IPS-11a (cell line): ENCODE data around the gene INVS.
"Not testable (repeated sequence)": the region's sequence is repeated elsewhere in the genome, so short reads cannot be mapped to it uniquely, and the experiment has no call there.

Source experiments
- H3K4me3 ChIP-seq: one replicate; pipeline ENCODE4 v1.5.1; 2013; ENCODE audit warnings: low read depth, low read length, control low read depth

The INVS gene

DNA sequence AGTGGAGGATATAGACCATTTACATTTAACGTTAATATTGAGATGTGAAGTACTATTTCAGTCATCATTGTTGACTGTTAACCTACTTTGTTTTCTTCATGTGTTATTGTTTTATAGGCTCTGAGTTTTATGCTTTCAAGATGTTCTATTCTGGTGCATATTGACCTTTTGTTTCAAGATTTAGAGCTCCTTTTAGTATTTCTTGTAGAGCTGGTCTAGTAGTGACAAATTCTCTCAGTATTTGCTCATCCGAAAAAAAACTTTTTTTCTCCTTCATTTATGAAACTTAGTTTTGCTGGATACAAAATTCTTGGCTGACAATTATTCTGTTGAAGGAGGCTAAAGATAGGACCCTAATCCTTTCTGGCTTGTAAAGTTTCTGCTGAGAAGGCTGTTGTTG lies 91.3 kb downstream of the INVS start:
- H3K4me3 ChIP-seq = no peak overlapping the region

DNA sequence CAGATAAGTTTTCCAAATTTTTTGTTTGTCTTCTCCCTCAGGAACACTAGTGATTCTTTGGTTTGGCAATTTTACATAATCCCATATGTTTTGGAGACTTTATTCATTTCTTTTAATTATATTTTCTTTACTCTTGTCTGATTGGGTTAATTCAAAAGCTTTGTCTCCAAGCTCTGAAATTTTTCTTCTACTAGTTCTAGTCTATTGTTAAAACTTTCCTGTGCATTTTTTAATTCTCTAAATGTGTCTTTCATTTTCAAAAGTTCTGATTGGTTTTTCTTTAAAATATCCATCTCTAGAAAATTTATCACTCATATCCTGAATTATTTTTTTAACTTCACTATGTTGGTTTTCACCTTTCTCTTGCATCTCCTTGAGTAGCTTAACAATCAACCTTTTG lies 92.2 kb downstream of the INVS start:
- no peak overlapping the region for H3K4me3 ChIP-seq

DNA sequence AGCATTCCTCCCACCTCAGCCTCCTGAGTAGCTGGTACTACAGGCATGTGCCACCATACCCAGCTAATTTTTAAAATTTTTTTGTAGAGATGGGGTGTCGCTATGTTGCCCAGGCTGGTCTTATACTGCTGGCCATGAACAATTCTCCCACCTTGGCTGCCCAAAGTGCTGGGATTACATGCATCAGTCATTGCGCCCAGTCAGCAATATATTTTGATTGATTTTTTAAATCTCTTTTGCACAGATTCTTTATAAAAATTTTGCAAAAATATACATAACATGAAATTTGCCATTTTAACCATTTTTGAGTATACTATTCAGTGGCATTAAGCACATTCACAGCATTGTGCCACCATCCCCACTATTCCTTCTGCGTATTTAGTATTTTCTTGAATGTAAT lies 94.0 kb downstream of the INVS start:
- no peak overlapping the region for H3K4me3 ChIP-seq

DNA sequence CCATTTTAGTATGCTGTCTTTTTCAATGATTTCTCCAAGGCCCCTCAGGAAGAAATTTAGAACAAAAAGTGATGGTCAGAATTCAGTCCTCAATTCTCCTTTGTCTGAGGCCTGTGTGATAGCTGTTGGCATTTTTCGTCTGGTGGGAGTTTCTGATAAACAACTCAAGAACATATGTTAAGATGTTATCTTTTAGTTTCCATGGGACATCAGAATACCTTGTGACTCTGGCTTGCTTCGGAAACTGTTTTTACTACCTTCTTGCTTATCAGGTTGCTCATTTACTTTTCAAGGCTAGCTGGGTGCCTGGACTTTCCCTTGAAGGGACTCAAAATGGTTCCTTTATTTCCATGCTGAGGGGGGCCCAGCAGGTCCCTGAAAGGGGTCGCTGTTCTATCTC lies 97.2 kb downstream of the INVS start:
- no peak overlapping the region for H3K4me3 ChIP-seq

DNA sequence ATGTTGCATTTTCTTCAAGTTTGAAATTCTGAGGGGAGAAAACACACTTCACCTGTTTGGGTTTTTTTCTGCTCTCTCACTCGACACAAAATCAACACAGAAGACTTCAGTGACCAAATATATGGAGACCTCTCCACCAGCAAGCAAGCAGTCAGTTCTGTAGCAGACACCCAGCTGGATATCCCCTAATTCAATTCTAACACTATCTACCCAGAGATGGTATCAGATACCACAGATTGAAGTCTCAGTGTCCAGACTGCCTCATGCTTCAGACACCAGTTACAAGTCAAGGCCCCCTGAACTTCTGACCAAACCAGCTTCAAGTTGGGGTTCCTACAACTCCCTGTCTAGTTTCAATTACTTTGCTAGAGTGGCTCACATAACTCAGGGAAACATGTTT lies 97.8 kb downstream of the INVS start:
- H3K4me3 ChIP-seq = no peak overlapping the region

DNA sequence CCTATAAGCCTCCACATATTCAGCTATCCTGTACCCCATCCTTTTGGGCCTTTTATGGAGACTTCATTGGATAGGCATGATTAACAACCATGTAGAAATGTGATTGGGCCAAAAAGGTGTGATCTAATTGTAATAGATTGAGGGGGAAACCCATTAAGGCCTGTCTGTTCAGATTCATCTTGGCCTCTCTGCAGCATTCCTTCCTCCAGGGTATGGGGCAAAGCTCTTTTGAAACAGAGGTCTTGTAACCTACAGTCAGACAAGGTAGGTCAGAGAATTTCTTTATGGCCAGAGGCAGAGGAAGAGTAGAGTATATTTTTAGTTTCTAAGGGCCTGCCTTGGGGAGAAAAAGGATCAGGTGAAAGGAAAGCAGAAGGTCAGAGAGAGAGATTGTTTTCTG lies 98.5 kb downstream of the INVS start:
- no peak overlapping the region for H3K4me3 ChIP-seq

DNA sequence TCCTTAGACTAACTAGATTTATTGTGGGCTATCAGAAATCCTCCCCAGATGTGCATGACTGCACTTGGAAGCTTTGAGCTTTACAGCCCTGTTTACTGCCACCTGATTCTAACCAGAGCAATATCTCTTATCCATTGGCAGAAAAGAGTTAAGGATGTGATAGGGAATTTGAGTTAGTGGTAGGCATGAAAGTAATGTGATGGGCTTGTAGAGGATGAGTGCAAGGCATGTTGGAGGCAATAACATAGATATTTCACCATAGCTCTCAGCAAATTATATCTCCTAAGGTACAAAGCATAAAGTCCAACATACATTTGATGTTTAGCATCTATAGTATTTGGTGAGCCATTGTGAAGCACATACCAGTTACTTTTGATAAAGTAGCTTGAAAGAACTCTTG lies 103.8 kb downstream of the INVS start:
- no peak overlapping the region for H3K4me3 ChIP-seq

DNA sequence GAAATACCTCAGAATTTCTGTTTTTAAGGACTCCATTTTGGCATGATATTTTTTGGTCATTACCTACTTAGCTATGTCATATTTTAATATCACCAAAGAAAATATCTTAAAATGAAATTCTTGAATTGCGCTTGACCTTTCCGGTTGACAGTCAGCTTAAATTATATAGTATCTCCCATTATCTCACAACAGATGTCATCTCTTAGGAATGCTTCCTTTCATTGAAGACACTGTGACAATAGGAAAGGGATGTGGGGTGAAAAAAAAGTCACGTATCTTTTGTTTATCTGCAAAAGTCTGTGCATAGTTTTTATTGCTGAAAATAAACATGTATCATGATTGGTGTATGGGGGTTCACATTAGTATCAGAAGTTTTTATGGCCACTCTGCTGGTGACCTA lies 105.8 kb downstream of the INVS start:
- H3K4me3 ChIP-seq = no peak overlapping the region

DNA sequence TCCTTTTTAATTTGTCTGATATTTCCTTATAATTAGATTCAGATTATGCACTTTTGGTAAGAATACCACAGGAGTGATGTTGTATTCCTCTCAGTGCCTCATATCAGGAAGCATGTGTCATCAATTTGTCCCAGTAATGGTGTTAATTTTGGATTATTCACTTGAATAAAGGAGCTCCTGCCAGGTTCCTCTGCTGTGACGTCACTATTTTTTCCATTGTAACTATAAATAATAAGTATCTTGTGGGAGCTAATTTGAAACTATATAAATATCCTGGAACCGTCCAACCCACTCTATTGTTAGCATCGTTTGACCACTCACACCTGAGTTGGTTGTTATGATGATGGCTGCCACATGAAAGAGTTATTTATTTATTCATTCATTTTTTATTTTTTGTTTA lies 107.9 kb downstream of the INVS start:
- no peak overlapping the region for H3K4me3 ChIP-seq

DNA sequence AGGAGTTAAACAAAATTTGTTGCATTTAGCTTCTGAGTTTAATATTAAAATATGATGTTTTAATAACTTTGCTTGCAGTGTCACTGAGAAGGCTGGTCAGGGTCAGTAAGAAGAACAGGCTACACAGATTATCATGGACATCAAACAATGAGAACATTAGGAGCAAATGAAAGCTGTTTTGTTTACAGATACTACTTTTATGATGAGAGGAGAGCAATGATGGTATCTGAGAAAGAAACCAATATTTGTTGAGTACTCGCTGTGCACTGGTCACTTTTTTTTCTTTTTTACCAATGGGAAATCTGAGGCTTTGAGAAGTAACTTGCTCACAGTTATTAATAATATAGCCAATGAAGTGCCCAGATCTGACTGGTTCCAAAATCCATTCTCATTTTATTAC lies 109.6 kb downstream of the INVS start:
- H3K4me3 ChIP-seq = no peak overlapping the region

DNA sequence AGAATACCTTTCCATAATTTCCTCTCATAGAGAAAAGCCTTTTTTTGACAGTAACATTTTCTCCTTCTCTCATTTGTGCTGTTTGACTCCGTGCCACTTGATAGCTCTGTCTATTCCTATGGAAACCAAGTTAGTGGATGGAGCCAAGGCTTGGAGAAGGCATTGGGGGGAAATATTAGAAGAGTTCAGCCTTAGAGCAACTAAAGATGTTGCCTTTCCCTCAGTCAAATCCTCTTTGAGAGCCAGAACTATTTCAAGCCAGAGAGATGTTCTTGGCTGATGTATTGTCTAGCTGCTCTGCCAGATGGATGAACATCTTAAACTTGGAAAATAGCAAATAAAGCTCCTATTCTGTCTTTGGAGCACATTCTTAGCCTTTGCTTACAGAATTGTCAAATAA lies 112.4 kb downstream of the INVS start:
- no peak overlapping the region for H3K4me3 ChIP-seq

DNA sequence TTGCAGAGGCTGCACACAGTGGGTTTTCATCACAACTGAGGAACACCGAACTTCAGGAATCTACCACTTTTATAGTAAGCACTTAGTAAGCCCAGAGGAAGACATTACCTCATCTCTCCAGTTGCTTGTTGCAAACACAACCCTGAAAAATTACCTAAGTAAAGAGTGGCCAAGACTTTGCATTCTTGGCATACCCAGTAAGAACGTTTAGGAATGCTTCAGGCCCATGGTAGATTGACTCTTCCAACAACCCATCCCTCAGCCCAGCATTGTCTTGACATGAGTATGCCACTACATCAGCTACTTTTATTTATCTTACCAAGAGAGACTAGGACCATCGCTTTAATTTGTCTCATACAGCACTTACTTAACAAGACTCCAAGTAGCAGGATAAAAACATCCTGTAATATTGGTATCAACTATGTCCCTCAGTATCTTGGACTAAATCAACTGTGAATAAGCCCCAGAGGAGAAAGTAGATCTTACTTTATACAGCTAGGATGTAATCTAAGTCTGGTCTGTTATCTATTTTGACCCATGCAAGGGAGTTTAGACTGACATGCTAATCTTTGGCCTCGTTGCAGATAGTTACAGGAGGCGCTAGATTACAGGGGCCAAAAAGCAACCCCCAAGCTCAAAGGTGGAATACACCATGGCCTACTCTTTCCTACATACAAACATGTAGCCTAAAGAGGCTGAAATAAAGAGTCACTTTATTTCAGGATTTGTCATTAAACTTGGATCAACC lies 114.9 kb downstream of the INVS start:
- no peak overlapping the region for H3K4me3 ChIP-seq

DNA sequence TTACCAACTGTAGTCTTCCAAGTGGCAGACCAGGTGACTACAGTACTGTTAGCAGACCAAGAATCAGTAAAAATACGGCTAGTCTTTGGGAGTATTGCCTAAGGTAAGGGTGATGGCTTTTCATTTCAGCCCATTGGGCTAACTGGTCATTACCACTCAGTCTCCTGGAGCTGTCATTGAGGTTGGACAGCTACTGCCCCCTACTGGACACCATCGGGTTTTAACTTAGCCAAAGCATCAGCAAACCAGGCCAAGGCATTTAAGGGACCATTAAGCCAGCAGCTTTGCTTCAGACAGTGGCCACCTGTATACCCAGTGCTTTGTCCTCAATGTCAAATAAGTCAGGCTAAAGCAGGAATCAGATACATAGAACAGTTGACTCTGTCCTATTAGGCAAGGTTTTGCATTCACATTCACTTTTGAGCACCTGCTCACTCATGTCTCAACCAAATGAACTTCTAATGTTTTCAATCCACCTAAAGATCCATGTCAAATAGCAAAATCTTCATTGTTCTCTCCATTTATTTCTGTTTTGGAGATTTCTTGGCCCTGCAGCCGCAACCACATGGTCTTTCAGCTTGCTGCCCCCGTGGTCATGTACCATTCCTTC lies 117.2 kb downstream of the INVS start:
- H3K4me3 ChIP-seq = no peak overlapping the region

DNA sequence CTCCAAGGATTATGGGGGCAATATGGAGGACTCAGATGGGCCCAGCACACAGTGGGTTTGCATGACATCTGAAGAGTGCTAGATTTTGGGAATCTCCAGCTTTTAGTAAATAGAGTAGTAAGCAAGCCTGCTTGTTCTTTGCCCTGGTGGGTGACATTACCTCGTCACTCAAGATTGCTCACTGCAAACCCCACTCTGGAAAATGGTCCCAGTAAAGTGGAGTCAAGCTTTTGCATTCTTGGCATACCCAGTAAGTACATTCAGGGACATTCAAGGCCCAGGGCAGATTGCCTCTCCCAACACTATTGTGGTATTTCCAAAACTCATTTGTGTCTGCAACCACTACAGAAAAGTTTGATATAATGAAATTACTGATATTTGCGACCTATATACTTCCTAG lies 118.5 kb downstream of the INVS start:
- no peak overlapping the region for H3K4me3 ChIP-seq

DNA sequence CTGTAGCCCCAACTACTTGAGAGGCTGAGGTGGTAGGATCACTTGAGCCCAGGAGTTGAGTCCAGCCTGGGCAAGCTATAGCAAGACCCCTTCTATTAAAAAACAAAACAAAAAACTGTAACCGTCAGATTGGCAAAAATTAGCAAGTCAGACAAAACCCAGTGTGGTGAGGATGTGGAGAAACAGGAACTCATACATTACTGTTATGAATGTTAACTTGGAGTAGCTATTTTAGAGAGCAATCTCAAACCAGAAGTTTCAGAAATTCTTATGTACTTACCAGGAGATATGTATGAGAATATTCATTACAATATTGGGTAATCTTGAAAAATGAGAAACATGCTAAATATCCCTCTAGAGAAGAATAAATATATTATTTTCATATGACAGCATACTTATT lies 120.3 kb downstream of the INVS start:
- no peak overlapping the region for H3K4me3 ChIP-seq

DNA sequence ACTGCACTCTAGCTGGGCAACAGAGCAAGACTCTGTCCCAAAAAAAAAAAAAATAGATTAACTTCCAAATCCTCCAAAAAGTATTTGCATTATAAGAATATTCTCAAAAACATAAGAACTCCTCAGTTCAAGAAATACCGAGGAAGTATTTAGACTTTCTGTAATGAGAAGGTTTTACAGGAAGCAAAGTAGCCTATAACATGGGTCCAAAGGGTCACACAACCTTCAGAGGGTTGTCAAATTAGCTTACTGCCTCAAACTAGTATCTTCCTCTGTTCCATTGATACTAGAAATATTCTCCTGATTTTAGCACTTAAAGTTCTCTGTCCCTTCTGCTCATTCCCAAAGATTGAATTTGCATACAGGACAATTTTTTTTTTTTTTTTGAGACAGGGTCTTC lies 121.9 kb downstream of the INVS start:
- H3K4me3 ChIP-seq = no peak overlapping the region

DNA sequence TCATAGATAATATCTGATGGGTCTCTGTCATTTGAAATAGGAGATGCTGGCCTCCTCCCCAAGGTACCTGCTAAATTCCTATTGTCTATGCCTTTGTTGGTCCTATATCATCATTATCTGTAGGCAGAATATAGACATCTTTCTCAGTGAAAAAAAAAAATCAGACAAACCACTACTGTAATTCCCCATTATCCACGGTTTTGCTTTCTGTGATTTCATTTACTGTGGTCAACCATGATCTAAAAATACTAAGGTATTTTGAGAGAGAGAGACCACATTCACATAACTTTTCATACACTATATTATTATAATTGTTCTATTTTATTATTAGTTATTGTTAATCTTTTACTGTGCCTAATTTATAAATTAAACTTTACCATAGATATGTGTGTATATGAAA lies 122.5 kb downstream of the INVS start:
- H3K4me3 ChIP-seq = no peak overlapping the region

DNA sequence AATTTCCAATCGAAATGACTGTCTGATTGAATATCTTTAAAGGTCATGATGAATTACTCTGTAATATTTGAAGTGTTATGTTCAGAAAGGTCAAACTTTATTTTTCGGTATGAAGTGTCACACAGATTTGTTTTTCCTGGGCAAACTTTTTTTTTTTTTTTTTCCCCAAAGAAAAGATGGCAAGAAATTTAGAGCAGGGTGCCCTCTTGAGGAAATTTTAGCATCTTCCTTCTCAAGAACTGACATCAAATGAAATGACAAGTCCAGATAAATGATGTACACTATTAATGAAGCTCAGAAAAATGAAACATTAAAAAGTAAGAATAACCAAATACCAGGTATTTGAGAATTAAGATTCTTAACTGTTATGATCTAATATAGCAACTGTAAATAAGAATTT lies 123.6 kb downstream of the INVS start:
- H3K4me3 ChIP-seq = no peak overlapping the region

DNA sequence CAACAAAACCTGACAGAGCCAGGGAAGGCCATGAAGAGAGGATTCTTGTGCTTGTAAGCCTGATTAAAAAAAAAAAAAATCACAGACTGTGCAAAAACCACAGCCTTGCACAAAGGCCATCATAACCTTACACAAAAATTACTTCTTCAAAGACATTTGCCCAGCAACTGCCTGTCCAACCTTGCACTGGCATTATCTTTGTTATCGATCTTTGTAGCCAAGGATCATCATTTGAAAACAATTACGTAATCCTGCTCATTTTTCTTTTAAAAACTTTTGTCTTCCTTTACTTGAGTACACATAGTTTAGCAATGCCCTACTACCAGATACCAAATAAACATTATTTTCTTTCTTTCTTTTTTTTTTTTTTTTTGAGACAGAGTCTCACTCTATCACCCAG lies 128.6 kb downstream of the INVS start:
- H3K4me3 ChIP-seq = no peak overlapping the region

DNA sequence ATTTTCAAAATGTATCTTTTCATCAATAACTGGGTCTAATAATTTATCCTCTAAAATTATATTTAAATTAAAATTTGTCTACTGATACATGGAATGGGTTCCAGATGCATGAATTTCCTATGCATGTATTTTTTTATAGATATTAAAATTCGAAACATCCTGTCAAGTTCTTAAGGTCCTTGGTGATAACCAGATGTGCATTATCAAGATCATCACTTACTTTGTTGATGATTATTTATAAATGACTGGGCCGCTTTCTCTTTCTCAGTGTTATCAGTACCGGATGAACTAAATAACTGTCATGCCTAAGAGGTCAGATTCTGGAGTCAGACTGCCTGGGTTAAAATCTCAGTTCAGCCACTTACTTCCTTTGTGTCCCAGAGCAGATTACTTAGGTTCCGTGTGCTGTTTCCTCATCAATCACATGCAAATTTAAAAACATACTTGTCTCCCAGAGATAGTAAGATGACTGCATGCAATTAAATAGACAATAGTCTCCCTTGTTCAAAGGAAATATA lies 129.4 kb downstream of the INVS start:
- no peak overlapping the region for H3K4me3 ChIP-seq

DNA sequence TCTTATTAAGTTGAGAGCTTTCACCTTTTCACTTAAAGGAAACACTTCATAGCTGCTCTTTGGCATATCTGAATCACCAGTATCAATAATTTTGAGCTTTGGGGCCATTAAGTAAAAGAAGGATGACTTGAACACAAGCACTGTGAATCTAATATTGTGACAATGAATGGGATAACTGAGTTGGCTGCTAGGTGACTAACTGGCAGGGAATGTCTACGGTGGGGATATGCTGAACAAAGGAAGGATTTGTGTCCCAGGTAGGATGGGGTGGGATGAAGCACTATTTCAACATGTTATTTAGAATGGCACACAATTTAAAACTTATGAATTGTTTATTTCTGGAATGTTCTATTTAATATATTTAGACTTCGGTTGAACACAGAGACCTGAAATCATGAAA lies 130.1 kb downstream of the INVS start:
- no peak overlapping the region for H3K4me3 ChIP-seq

DNA sequence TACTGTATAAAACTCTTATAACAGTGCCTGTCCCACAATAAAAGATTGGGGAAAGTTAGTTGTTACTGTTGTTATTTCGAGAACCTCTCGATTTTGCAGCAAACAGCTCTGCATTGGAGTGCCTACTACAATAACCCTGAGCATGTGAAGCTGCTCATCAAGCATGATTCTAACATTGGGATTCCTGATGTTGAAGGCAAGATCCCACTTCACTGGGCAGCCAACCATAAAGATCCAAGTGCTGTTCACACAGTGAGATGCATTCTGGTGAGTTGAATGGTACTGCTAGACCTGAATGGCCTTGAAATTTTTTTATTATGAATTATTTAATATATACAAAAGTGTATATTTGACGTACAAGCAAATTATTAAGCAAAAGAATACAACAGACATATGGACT lies 130.5 kb downstream of the INVS start:
- H3K4me3 ChIP-seq = no peak overlapping the region

DNA sequence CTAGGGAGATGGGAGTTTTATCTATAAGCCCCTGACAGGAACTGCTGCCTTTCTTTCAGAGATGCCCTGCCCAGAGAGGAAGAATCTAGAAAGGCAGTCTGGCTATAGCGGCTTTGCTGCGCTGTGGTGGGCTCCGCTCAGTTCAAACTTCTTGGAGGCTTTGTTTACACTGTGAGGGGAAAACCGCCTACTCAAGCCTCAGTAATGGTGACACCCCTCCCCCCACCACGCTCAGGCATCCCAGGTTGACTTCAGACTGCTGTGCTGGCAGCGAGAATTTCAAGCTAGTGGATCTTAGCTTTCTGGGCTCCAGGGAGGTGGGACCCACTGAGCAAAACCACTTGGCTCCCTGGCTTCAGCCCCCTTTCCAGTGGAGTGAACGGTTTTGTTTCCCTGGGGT lies 137.9 kb downstream of the INVS start:
- H3K4me3 ChIP-seq = not testable (repeated sequence)
